Cardiac fibroblast (primary cell): ENCODE results near the gene PPP5C.

Experiments
- DNase-seq, 2 donors: peaks; one replicate each; pipeline versions ENCODE4 v3.0.0 to v3.0.0-alpha.2; 2010; ENCODE audit warnings: low read depth in 2 of 2
- H3K4me3 ChIP-seq, 2 donors: replicated peaks in 1 of 2; 1 replicate in 1 of 2; 2 replicates in 1 of 2; pipeline ENCODE4 v1.5.1; 2011; ENCODE audit warnings: low read depth in 2 of 2, low read length in 2 of 2, mild to moderate bottlenecking in 2 of 2, moderate library complexity in 1 of 2
- CTCF ChIP-seq: IDR thresholded peaks from one replicate; pipeline ENCODE4 v1.5.1; 2011; ENCODE audit warnings: low read depth, mild to moderate bottlenecking, low read length, inconsistent platforms

Gene PPP5C

DNA sequence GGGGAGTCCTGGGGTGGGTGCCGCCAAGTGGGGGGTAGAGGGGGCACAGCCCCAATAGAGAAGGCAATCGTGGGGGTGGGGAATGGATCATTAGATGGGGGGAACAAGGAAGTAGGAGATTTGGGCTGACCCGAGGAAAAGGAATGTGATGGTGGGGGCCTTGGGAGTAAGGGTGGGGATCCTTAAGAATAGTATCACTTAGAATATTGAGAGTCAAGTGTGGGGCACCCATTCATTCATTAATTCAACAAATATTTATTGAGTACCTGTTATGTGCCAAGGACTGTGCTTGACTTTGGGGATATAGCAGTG is 641 bp downstream of the PPP5C start:
- DNase-seq, result no peak
- TF ChIP-seq CTCF, result no peak
- H3K4me3 ChIP-seq, result peak overlapping the region; percentile 99

DNA sequence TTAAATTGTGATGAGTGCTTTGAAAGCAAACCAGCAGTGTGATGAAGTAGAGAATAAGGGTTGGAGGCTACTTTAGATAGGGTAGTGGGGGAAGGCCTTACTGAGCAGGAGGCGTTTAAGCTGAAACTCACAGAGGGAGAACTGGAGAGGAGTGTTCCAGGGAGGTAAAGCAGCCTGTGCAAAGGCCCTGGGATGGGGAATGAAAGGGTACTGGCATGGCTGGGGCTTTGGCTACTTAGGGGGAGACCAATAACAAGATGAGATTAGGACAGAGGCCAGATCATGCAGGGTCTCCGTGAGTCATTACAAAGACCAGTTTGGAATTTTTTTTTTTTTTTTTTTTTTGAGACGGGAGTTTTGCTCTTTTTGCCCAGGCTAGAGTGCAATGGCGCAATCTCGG is 1.1 kb downstream of the PPP5C start:
- peak overlapping the region in 1 of 2 donors; percentile 99 for H3K4me3 ChIP-seq
- no peak for TF ChIP-seq CTCF
- DNase-seq, result no peak

DNA sequence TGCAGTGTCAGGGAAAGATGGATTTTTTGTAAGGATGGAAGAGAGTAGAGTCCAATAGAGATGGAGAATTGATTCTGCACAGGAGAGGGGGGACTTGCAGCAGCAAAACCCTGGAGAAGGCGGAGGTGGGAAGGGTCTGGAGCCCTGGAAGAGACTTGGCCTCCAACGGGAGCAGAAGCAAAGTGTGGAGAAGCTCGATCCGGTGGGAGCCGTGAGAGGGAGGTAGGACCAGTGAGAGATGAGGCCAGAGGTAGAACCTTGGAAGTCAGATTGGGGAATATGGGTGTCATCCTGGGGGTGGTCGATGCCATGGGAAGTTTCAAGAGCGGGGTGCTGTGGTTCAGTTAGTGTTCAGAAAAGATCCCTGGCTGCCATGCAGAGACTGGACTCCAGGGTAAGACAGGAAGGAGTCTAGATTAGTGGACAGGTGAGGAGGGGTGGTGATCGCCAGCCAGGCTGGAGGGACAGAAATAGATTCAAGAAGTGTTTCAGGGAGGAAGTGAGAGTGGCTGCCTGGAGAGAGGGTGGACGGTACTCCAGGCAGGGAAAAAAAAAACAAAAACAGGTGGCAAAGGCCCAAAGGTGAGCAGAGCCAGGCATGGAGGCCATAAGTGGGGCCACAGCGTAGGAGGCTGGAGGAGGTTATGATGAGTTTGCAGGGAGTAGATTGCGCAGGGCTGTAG is 2.6 kb downstream of the PPP5C start:
- no peak for TF ChIP-seq CTCF
- DNase-seq, result no peak
- H3K4me3 ChIP-seq, result no peak overlapping the region

DNA sequence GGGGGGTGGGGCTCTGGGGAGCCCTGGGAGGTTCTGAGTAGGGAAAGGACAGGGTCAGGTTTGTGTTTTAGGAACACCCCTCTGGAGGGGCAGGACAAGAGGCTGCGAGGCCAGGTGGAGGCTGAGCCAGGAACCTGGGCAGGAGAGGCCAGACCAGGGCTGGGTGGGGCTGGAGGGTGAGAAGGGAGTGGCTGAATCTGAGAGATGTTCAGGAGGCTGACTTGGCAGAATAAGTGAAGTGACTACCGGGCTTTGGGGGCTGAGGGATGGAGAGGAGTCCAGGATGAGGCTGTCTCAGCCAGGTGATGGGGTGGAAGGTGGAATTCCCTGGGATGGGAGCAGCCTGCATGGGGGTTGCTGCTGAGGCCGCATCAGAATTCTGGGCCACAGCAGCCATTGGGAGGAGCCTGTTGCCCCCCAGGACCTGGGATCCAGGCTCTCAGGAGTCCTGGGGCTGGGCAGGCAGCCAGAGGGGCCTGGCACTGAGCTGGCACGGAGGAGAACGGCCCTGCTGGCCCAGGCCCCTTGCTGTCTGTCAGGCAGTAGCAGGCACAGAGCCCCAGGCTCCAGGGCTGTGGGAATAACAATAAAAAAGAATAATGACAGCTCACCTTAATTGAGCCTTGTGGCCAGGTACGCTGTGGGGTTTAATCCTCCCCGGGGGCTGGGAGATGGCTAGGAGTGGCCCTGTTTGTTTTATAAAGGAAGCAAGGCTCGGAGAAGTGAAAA is 3.3 kb downstream of the PPP5C start:
- no peak for TF ChIP-seq CTCF
- no peak for DNase-seq
- H3K4me3 ChIP-seq, result no peak overlapping the region

GRCh38 chr19:46350758-46351159 is 3.9 kb downstream of the PPP5C start:
- no peak for TF ChIP-seq CTCF
- no peak overlapping the region for H3K4me3 ChIP-seq

DNA sequence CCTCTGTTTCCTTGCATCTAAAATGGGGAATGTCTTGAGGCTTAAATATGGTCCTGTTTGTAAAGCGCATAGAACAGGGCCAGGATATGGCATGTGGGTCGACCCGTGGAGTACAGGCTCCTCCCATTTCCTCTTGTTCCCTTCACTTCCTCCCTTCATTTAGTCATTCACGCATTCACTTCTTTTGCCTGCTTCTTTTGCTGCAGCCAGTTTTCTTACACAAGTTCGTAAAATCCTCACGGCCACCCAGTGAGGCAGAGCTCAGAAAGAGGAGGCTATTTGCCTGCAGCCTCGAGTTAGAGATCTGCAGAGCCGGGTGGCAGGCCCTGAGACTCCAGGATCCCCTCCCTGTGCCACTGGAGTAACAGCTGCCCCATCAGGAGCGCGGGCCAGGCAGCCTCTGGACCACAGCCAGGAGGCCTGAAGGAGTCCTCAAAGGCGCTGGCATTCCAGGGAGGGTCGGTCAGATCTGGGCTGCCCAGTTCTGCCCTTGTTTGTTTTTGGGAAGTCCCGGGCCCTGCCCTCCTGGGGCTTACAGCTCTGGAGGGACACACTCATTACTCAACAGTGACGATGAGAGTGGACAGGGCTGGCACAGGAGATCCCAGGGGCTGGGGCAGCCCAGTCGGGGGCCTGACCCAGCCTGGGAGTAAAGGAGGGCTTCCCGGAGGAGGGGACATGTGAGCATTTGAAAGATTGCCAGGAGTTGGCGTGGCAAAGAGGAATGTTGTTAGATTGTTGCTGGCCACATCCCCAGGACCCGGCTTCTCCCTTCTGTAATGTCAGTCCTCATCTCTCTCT is 4.6 kb downstream of the PPP5C start:
- peak; percentile 78 to 81 for DNase-seq
- no peak for TF ChIP-seq CTCF
- no peak overlapping the region for H3K4me3 ChIP-seq

More at GRCh38 chr19:46350758-46351159, 3.9 kb downstream of the PPP5C start:
- no peak for DNase-seq
